Measurements from ENCODE around the gene EVPL.

The EVPL gene

GRCh38 chr17:76018801-76019200 is 8.3 kb downstream of the EVPL start (continued):
- TF ChIP-seq ZNF610 (tag by site-specific recombination; IDR thresholded peaks at IDR 0.05; ENCODE audit: borderline replicate concordance) = no peak
- TF ChIP-seq ZBTB48 (tag by site-specific recombination; IDR thresholded peaks at IDR 0.05) = no peak
- no peak for TF ChIP-seq ZNF26 (tag by site-specific recombination; IDR thresholded peaks at IDR 0.05)
- no peak for TF ChIP-seq ZNF335 (tag by site-specific recombination; conservative IDR thresholded peaks at IDR 0.05)

- CTCF ChIA-PET = interaction anchor here (0.6 to 8.4 kb wide), 4 partner anchors 17 to 262 kb away, joined by 3 to 136 read pairs (median 8); partner anchors contain the start of gene CDK3
- no peak overlapping the region for H3K27ac ChIP-seq (ENCODE audit: extremely low read depth, low read depth, low read length)
- POLR2A ChIA-PET = interaction anchor here (1.0 to 2.5 kb wide), 3 partner anchors 11 to 54 kb away, joined by 5 to 9 read pairs (median 5); partner anchors contain the start of gene SRP68
- no peaks in the 10 kb centered on the region for H3K36me3 ChIP-seq (ENCODE audit: control insufficient read depth in 2 of 2, insufficient read depth in 1 of 2, low read length in 2 of 2)
- TF ChIP-seq ZNF571 (tag by site-specific recombination; IDR thresholded peaks at IDR 0.05) (no peak), ZNF350 (tag by site-specific recombination; IDR thresholded peaks at IDR 0.05) (no peak), ZNF776 (tag by site-specific recombination; IDR thresholded peaks at IDR 0.05; ENCODE audit: borderline replicate concordance) (no peak), CTCF (tag by site-specific recombination; IDR thresholded peaks at IDR 0.05) (no peak), REPIN1 (tag by site-specific recombination; IDR thresholded peaks at IDR 0.05; ENCODE audit: low read depth) (no peak), ZFP69B (tag by site-specific recombination; IDR thresholded peaks at IDR 0.05) (no peak), ZNF664 (tag by site-specific recombination; IDR thresholded peaks at IDR 0.05) (no peak), PRDM10 (tag by site-specific recombination; IDR thresholded peaks at IDR 0.05) (no peak), ZEB2 (tag by site-specific recombination; IDR thresholded peaks at IDR 0.05) (no peak), ZBTB26 (tag by site-specific recombination; optimal IDR thresholded peaks at IDR 0.05) (no peak), PRDM6 (tag by site-specific recombination; IDR thresholded peaks at IDR 0.05) (no peak), ZFP37 (tag by site-specific recombination; IDR thresholded peaks at IDR 0.05) (no peak), SETDB1 (IDR thresholded peaks at IDR 0.05; ENCODE audit: insufficient read length, low read length) (no peak), ZNF513 (tag by site-specific recombination; IDR thresholded peaks at IDR 0.05) (no peak)
- no peak overlapping the region for H3K4me3 ChIP-seq (ENCODE audit: low read depth, low read length)
- H3K9me3 ChIP-seq (ENCODE audit: control insufficient read depth, insufficient read depth, low read depth, low read length) = no peaks in the 10 kb centered on the region
- H3K4me1 ChIP-seq (ENCODE audit: control insufficient read depth, insufficient read depth, low read length) = no peaks in the 10 kb centered on the region
These were observed 8.8 kb downstream of the EVPL start for GRCh38 chr17:76018340-76018680.

All from HEK293 (cell line).